Subcutaneous adipose tissue (tissue), 4 donors: ENCODE results near the gene GLI3. TPM values are rescaled to one million over a fixed set of nuclear protein-coding genes. Genes with fewer than 3 reads are reported as not detected.

ENCODE experiments used
- CTCF ChIP-seq: fragments of 450-650 bp; IDR thresholded peaks from one replicate; pipeline ENCODE4 v1.5.1; 2016; ENCODE audit warnings: low read depth, mild to moderate bottlenecking, control low read depth, antibody characterized with exemption, moderate library complexity
- total RNA-seq, 4 donors: library from RNA; depleted of rRNA; stranded (reverse); fragments of >200 nt; gene quantifications; one replicate each; pipeline ENCODE4 v1.1.0, GENCODE V29; 2016

Gene GLI3
- total RNA-seq, 4 donors from 2014 or later = 11.6 to 16.8 (median 16.3) TPM

DNA sequence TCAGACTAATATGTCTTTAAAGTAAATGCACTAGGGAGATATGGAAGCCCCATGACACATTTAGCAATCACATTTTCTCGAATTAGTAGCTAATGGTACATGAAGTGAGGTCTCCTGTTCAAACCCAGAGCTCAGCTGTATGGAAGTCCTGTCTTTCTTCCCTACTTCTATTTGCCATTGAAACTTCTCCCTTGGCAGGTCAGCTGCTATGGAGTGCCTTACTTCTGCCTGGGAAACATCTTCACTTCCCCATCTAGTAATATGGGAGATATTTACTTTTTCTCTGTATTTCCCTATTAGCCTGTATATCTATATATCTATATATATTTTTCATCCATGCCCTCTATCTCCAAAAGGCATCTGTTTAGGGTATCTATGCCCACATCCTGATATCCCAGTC is 308.8 kb downstream of the GLI3 start:
- no peak for TF ChIP-seq CTCF

- TF ChIP-seq CTCF = no peak
Measured at GRCh38 chr7:41927380-41927779, 309.6 kb downstream of the GLI3 start.

DNA sequence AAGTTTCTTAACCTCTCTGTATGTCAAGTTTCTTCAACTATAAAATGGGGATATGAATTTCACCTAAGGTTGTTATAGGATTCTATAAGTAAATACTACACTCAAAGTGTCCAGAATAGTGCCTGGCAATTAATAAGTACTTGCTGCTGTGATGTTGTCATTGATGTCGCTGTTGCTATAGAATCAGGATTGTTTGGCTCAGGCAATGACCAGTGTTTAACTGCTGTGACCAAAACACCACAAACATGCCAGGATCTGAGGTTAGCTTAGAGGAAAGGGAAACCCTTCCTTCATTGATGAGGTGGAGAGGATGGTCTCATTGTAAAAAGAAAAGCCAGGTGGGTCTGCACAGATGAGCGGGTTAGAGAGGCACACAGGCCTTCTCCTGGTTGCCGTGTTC is 311.1 kb downstream of the GLI3 start:
- TF ChIP-seq CTCF = no peak

DNA sequence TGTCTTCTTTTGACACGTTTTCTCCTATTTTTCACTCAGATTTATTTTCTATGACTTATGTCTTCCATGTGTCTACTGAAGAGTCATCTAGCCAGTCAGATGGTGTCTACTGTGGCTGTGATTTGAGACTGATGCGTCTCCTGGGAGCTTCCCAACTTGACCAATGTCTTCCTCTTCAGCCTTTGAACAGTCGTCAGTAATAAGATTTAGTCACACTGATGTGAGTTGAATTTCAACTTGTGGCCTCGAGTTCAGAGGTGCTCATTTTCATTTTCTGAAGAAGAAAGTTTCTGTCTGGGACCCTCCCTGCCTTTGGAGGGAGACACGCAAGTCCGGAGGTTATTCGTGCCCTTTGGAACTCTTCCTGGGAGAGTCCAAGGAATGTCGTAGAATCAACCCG is 312.2 kb downstream of the GLI3 start:
- no peak for TF ChIP-seq CTCF

- TF ChIP-seq CTCF = no peak
Measured at GRCh38 chr7:41922373-41922772, 314.6 kb downstream of the GLI3 start.

DNA sequence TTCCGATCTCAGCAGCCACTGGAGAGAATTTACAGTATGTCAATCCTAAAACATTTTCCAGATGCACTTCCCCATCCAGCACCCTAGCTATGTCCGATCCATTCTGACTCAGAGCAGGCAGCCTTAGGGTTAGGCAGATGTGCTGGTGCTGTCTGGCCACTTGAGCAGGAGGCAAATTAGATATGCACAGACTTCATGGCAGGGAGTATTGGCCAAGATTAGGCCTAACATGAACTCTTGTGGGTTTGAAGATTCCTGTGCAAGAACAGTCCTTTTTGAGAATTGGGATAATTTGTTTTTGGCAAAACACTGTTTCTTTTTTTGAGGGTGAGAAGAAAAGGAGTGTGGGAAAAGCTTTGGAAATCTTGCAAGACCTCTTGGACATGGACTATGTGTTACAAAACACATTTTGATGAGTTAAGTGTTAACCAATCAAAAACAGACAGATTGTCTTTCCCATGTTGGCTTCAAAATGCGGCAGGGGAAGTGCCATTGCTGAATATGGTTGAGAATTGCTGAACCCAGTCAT is 315.5 kb downstream of the GLI3 start:
- TF ChIP-seq CTCF = no peak

GRCh38 chr7:41918597-41918996 is 318.4 kb downstream of the GLI3 start:
- TF ChIP-seq CTCF = no peak
